GM11168 (cell line): ENCODE data around the gene RFX4.
"Not testable (repeated sequence)": the region's sequence is repeated elsewhere in the genome, so short reads cannot be mapped to it uniquely, and the experiment has no call there.

Experiments
- in situ Hi-C: fragments of 300-500 bp; cut with MboI; formaldehyde crosslinking; loops from one replicate; pipeline ENCODE4 v1.12.0; 2022; ENCODE audit warnings: low sequenced_read_pairs; ENCODE audit not compliant: unreplicated experiment

RFX4 gene

DNA sequence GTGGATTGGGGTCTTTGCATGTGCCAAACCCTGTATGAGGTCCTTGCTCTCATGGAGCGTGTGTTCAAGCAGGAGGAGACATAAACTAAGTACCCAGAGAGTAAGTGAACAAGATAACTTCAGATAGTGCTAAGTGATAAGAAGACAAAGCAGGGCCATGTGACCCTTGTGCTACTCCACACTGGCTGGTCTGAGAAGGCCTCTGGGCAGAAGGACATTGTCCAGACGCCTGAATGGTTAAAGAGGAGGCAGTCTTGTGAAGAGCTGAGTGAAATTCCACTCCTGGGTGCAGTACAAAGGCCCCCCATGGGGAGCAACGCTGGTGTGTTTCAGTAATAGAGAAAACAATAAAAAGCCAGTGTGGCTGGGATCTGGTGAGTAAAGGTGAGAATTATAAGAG lies 98.4 kb downstream of the RFX4 start:
- in situ Hi-C loops, result no loop called here

DNA sequence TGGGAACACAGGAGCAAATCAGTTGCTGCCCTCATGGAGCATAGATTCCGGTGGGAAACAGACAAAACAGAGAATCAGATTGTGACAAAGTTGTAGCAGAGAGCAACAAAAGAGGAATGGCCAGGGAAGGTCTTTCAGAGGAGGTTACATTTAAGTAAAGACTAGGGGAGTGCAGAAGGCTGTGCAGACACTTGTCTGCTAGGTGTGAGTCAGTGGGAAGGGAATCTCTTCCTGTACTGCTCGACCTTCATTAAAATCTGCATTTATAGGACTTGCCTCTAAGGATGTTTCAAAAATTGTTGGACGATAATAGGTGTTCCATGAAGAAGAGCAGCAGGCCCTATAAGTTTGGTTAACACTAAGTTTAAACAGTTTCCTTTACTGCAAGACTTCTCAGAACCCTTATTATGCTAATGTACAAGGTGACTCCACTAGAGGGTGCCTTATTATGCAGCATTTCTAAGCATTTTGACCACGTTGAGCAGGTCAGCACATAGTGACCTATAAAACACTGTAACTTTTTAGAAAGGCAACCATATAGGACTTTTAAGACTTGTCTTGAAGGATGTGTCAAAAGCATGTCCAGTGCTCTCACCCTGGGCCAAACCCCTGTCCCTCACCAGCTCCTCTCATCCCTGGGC lies 99.9 kb downstream of the RFX4 start:
- in situ Hi-C loops, result no loop called here

DNA sequence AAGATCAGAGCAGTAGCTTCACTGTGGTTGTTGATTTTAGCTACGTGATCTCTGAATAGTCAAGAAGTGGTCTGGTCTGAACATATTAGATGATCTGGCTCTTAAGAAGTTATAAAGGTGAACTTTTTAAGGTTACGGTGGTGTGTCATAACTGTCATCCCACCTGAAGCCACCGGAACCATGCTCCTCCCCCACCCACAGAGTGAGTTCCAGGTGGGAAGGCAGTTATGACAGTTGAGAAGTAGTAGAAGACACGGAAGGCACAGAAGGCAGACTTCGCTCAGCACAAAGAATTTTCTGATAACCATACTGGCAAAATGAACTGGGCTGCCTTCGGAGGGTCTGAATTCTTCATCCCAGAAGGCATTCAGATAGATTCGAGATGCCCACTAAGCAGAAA lies 101.7 kb downstream of the RFX4 start:
- in situ Hi-C loops, result no loop called here

DNA sequence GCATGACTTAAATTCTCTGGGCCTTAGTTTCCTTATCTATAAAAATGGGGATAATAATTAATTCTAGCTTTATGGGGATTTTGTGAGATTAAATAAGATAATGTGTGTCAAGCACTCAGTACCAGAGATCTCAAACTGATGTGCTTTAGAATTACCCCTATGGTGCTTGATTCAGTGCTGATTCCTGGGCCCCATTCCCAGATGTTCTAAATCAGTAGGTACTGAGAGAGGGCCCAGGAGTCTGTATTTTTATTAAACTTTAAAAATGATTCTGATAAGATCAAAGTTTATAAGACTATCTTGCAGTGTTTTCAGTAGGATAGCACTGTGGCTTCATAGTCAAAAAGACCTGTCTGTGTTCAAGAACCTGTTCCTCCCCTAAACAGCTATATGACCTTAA lies 102.6 kb downstream of the RFX4 start:
- in situ Hi-C loops, result no loop called here

DNA sequence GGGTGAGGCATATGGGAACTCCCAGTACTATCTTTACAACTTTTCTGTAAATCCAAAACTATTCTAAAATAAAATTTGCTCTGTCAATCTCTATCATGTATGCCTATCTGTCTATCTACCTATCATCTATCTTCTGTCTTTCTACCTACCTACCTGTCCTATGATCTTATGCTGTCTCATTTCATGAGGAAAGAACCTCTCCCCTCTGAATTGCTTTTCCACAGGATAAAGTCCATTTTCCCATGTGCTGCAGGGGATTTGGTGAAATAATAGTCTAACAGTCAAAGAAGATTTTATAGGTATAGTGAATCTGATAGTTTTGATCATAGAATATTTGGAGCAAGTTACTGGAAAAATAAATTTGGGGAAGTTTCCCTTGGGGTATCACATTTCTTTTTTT lies 104.9 kb downstream of the RFX4 start:
- in situ Hi-C loops, result no loop called here

DNA sequence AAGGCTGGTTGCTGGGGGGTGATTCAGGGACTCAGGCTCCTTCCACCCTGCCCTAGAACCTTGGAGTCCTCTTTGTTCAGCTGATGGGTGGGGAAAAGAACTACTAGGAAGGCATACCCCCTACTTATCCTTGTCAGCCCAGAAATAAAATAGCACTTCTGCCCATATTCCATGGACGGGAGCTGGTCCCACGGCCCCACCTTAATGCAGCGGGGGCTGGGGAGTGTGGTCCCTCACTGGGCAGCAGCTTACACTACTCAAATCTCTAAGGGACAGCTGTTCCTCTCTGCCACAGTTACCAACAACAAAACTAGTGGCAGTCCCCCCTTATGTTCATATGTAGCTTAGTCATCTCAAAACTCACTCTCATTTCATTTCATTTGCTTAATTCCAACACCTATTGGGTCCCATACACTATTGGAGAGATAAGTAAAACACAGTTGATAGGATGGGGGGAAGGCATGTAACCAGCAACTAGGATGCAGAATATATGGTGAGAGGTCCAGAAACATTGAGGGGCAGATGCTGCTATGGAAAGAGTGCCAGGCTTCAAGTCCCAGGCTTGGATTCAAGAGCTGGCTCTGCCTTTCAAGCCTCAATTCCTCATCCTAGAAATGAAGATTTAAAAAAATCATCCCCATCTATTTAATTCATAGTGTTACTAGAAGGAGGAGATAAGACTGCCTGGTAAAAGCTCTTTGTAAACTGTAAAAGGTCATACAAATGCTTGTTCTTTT lies 107.9 kb downstream of the RFX4 start:
- in situ Hi-C loops, result no loop called here

DNA sequence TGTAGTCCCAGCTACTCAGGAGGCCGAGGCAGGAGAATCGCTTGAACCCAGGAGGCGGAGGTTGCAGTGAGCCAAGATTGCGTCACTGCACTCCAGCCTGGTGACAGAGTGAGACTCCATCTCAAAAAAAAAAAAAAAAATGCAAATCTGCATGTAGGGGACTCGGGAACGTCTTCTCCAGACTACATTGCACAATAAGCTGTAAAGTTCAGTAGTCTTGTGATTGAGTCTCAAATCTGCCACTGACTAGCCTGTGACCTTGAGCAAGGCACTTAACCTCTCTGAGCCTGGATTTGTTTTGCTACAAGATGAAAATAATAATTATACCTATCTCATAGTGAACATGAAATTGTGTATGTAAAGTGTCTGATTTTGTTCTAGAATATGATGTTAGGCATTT lies 109.2 kb downstream of the RFX4 start:
- in situ Hi-C loops, result not testable (repeated sequence)

DNA sequence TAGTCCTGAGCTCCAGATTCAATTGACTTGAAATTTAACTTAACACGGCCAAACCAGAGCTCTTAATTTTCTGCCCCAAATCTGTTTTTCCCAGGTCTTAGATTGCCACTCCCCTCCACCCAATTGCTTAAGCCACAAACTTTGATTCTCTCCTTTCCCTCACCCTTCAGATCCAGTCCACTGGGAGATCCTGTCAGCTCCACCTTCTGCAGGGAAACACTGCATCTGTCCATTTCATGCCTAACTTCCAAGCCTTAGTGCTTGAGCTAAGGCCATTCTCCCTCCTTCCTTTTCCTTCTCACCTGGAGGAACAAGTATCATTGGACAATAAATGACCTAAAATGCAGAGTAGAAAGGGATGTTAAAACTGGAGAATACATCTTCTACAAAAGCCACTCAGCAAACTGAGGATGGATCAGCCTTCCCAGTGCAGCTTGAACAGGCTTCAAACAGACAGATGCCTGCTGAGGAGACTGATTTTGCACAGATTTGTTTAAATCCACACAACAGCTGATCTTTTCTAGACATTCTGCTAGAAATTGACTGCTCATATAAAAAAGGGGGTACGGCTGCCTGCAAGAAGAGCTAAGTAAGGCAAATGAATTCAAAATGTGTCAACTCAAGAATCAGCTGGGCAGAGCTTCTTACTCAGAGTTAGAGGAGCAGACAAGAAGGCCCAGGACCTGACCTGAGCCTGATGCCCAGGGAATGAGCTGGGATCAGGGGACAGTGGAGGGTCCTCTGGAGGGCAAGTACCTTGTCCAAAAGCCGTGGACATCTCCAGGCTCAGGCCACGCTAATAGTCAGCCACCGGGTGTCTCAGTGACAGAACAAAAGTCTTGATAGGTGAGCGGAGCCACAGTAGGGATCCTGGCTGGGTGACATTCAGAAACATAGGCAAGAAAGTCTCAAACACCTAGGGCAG lies 110.4 kb downstream of the RFX4 start:
- in situ Hi-C loops, result no loop called here

DNA sequence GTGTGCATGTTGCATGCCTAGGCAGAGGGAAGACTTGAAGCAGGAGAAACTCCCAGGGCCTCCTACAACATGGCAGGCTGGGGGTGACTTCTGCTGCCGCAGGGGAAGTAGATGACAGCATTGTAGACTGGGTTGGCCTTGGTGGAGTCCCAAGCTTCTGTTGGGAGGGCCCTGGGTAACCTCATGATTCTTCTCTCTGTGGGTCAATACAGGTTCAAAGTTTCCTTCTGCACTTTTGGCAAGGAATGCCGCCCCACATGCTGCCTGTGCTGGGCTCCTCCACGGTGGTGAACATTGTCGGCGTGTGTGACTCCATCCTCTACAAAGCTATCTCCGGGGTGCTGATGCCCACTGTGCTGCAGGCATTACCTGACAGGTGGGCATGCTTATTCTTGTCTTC lies 113.3 kb downstream of the RFX4 start:
- in situ Hi-C loops, result no loop called here

DNA sequence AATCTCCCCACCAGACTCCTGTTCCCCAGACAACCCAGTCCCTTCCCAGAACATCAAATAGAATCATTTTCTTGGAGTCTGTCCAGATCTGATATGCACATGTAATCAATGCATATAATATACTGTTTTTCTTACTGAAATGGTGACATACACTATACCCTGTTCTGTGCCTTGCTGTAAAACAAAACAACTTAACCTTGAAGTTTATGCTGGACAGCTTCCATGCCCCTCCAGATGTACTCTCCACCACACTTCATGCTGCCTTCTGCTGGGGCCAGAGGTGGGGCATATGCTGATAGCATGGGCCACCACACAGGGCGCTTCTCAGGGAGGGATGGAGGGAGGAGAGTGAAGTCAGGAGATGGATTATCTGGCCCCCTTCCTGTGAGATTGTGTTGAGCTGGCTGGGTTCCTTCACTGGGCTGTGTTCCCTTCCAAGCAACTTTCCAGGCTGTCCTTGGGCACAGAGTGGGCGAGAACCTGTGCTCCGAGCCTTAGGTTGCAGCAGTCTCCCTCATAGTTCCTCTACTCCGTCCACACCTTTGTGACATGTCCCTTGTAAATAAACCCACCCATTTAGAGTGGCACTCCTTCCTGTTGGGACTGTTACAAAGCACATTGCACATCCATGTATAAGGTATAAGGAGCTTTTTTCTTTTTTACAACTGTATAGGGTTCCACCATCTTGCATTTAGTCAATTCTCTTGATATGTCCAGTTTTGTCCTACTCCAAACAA lies 114.0 kb downstream of the RFX4 start:
- in situ Hi-C loops, result no loop called here

DNA sequence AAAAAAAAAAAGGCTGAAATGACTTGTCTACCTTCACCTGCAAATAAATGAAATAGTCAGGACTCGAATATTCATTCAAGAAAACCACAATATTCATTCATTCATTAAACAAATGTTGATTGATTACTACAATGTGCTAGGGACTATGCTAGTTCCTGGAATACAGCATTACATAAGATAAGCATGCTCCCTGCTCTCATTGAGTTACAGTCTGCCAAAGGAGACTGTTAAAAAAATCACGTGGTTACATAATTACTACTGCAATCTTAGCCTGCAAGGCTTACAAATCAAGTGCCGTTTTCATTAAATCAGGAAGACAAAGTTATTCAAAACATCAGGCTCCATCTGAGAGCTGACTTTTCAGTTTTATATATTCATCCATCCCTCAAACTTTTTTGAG lies 121.3 kb downstream of the RFX4 start:
- in situ Hi-C loops, result no loop called here

DNA sequence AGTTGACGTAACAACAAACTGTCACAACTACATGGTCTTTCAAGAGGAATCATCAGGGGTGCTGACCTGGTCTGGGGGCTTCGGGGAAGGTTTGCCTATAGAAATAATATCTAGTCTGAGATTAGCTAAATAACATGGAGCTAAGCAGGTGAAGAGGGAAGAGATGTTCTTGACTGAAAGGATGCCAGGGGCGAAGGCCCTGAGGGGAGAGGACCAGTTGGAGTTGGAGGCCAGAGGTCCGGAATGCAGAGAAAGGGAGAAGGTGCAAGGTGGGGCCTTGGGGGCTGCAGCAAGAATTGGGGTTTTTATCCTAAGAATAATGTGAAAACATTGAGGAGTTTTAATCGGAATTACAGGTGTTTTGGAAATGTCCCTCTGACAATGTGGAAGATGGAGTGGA lies 123.2 kb downstream of the RFX4 start:
- in situ Hi-C loops, result no loop called here

DNA sequence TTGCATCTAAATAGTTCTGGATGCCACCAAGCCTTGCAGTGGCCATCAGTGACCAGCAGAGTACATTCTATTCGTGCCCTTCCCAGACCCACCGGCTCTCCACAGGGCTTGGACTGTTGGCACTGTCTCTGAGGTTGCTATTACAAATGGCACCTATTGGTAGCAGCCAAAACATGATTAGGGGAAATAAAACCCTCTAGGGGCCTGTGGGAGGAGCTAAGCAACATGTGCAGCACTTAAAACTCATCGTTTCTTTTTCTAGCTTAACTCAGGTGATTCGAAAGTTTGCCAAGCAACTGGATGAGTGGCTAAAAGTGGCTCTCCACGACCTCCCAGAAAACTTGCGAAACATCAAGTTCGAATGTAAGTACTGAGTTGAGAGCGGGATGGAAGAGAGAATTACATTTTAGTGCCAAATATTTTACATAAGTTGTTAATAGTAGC lies 126.3 kb downstream of the RFX4 start:
- in situ Hi-C loops, result no loop called here

DNA sequence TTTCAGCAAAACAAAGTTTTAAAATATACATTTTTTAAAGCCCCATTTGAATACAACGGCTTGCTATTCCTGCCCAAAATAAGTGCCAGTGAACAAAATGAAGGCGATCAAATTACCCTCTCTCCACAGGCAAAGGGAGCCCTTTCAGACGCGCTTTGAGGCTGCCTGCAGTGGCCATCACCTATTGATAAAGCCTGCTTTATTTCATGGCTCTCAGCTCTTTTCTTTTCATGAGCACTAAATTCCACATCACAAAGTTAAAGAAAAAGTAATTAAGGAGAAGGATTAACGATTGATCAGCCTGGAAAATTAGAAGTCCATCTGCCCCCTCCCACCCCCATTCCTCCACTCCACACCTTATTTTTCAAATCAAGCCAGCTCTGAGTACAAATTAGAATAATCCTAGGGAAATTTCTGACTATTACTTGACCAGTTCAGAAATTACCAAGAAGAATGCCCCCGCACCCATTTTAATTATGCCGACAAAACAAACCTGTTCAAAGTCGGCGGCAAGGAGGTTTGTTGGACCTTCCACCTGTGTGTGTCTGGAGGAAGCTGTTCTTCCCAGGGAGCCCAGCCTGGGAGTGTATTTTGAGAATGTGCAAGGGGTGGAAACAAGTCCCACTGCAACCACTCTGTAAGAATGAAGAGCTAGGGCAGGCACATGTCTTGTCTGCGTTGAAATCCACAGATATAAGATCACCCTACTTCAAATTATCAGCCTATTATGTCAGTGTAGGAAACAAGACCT lies 127.5 kb downstream of the RFX4 start:
- in situ Hi-C loops, result no loop called here

DNA sequence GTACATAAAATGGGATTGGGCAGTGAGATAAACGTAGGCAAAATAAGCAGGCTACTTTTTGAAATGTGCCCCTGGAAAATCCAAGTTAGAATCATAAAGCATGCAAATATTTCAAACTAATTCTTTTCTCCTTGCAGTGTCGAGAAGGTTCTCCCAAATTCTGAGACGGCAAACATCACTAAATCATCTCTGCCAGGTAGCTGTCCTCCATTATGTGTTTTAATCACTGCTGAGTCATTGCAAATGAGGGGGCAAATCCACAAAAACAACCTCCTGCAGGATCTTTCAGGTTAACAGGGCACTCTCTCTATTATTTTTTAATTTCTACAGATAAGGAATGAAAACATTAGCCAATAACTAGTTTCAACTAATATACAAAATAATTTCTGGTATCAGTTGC lies 128.5 kb downstream of the RFX4 start:
- in situ Hi-C loops, result no loop called here

DNA sequence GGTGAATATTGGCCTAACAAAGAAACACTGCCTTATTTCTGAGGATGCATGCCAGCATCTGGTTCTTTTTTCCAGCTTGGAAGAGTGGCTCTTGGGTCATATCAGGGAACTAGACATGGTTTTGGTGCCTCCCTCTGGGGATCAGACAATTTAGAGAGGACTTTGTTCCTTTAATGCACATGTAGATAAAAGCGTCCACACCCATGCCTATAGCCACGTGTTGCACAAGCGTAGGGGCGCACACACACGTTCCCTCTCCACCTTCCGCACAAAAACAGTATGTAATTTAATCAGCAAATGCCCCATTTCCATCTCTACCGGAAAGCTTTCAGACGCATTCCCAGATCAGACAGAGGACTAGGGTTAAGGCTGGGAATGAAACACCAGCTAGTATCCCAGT lies 130.0 kb downstream of the RFX4 start:
- in situ Hi-C loops, result no loop called here

DNA sequence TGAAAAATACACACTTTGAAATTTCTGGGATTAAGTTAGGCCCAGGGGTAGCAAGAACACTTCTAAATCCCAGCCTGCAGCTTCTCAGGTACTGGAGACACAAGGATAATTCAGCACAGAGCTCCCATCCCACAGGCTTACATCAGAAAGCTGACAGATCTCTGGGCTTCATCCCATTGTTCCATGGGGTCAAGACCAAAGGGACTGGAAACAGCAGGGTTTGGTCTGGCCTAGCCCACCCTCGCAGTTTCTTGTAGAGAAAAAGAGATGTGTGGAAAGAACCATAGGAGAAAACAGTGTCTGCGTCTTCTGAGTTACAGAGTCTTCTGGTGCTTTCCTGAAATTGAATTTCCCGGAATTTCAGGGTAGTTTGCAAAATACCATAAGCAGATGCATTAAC lies 132.1 kb downstream of the RFX4 start:
- in situ Hi-C loops, result no loop called here

DNA sequence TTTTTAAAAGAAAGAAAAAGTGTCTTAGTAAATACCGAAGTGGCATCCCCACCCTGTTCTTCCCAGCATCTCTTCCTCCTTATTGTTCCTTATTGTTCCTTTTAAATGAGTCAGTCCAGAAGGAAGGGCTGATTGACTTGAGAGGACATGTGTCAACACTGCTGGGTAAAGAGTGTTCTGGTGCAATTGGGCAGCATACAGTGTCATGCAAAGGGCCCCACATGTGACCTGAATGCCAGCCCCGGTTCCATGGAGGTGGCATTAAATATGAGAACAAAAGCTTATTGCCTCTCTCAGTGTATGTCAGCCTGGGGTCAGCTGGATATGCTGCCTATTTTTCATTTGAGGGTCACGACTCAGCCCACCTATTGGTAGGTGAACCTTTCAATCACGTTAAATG lies 132.8 kb downstream of the RFX4 start:
- in situ Hi-C loops, result no loop called here

DNA sequence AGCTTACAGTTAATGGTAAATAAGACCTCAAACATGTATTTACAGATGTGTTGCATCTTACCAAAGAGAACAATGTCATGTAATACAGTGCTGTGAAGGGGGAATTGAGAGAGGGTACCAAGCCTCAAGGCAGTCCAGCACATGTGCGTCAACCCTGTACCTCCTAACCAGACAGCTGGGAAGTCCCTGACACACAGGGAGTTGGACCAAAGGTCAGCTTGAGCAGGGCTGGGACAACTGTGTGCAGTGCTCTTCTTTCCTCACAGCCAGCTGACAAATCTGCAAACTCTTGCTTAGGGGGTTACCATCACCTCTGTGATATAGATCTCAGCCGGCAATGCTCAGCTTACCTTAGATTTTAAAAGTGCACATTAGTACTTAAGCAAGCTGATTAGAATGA lies 134.9 kb downstream of the RFX4 start:
- in situ Hi-C loops, result no loop called here

DNA sequence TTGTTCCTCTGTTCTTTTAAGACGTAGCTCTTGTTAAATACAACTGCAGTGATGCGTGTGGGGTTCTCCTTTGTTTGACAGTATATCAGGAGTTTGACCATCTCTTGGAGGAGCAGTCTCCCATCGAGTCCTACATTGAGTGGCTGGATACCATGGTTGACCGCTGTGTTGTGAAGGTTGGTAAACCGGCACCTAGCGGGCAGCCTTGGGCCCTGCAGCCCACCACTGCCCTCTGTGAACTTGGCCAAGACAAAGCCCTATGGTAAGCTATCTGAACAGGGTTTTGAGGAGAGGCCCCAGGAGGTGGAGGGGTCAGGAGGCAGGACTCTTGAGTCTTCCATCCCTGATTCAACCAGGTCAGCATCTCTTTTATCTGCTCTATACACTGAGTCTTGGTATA lies 137.1 kb downstream of the RFX4 start:
- in situ Hi-C loops, result no loop called here
